Measurements from ENCODE around the gene DSCAML1. TPM values are rescaled to one million over a fixed set of nuclear protein-coding genes. Genes with fewer than 3 reads are reported as not detected.

The DSCAML1 gene
- total RNA-seq, 1 experiment from 2014 or later = 0.15 TPM

- H3K18ac ChIP-seq (ENCODE audit: insufficient read length, low read depth, low read length) = no peak overlapping the region
- H4K5ac ChIP-seq (ENCODE audit: insufficient read length, low read depth, low read length) = no peak overlapping the region
- H3K9ac ChIP-seq (ENCODE audit: extremely low read depth, insufficient read length, low read length) = no peak overlapping the region
- H3T11ph ChIP-seq (ENCODE audit: low read length) = no peak overlapping the region
- Mint-ChIP-seq H3K4me1 (peaks cover 48 to 50% of the 10 kb centered on the region in 2 experiments), H3K4me3 (no peak overlapping the region), H3K27ac (no peak overlapping the region), H3K27me3 (ENCODE audit: low read depth) (peaks cover 30% of the 10 kb centered on the region), H3K9me3 (no peaks in the 10 kb centered on the region), H3K36me3 (ENCODE audit: insufficient read depth in 1 of 3, low read depth in 3 of 3) (no peaks in the 10 kb centered on the region)
- no peak overlapping the region for H2BK15ac ChIP-seq (ENCODE audit: low read depth, low read length)
- H3K4me2 ChIP-seq (ENCODE audit: insufficient read depth, insufficient read length, low read length) = no peak overlapping the region
- H3K4me1 ChIP-seq (ENCODE audit: insufficient read depth, low read length) = peaks cover 8% of the 10 kb centered on the region; the same call in 1 of the 2 replicates
- no peak overlapping the region for H4K8ac ChIP-seq (replicated peaks; ENCODE audit: insufficient read length, low read depth, low read length)
- no peak overlapping the region for H2AK5ac ChIP-seq (ENCODE audit: insufficient read length, low read length)
- no peak overlapping the region for H3K14ac ChIP-seq (ENCODE audit: insufficient read depth, low read length)
- no peak overlapping the region for H2BK120ac ChIP-seq (ENCODE audit: low read depth, low read length, poor library complexity, severe bottlenecking)
- H3K23me2 ChIP-seq (ENCODE audit: insufficient read length, low read depth, low read length, poor library complexity, severe bottlenecking) = no peaks in the 10 kb centered on the region
- H2BK5ac ChIP-seq (ENCODE audit: insufficient read length, low read length) = no peak overlapping the region
- H2AFZ ChIP-seq (ENCODE audit: low read length) = no peak overlapping the region
- no peaks in the 10 kb centered on the region; the same call in 1 of the 2 replicates for H3K27me3 ChIP-seq (ENCODE audit: insufficient read depth, low read length)
- TF ChIP-seq CTCF (conservative IDR thresholded peaks at IDR 0.05) = no peak
- H3K79me1 ChIP-seq (ENCODE audit: insufficient read depth, low read depth, low read length, poor library complexity, severe bottlenecking) = no peaks in the 10 kb centered on the region
- no peak overlapping the region for H2BK12ac ChIP-seq (ENCODE audit: insufficient read length, low read depth, low read length)
- H4K91ac ChIP-seq (ENCODE audit: insufficient read length, low read depth, low read length) = no peak overlapping the region
- H3K56ac ChIP-seq (ENCODE audit: insufficient read length, low read depth, low read length) = no peak overlapping the region
- DNase-seq = no peak
- H4K20me1 ChIP-seq (ENCODE audit: control insufficient read depth, insufficient read depth, insufficient read length) = no peaks in the 10 kb centered on the region
- no peak overlapping the region for H3K4ac ChIP-seq (ENCODE audit: low read depth, low read length)
- no peaks in the 10 kb centered on the region for H3K9me3 ChIP-seq (ENCODE audit: control insufficient read depth, low read depth, low read length)
- no peak overlapping the region for H2BK20ac ChIP-seq (ENCODE audit: low read depth, low read length, poor library complexity, severe bottlenecking)
- WGBS (ENCODE audit: extremely low coverage, insufficient read length, low lambda C conversion rate) = no CpG with 5 or more reads among the region's 5 CpGs
- no peaks in the 10 kb centered on the region for H3K79me2 ChIP-seq (ENCODE audit: insufficient read depth, low read length)
- H3K27ac ChIP-seq (ENCODE audit: insufficient read length, low read depth, low read length) = no peak overlapping the region
- no peak overlapping the region for H3K23ac ChIP-seq (ENCODE audit: insufficient read length, low read depth, low read length)
Measured at GRCh38 chr11:117606211-117606610, 190.8 kb downstream of the DSCAML1 start.

Measured in H9 (cell line).